Stimulated activated naive B cell treated with anti-CD40 and anti-IgM and Interleukin-4, amounts not matched to agents 10 μg/mL and 1 μg/mL and 100 μg/mL, for 72 hours (primary cell): ENCODE data around the gene RPL38.

ENCODE experiments used
- ATAC-seq, 2 donors: fragments of 150-1000 bp; cut with Tn5 transposase; replicated peaks; 2 replicates each; pipeline ENCODE4 v1.10.0; 2021; ENCODE audit warnings: moderate library complexity in 1 of 2
- DNase-seq: peaks from one replicate; pipeline ENCODE4 v3.0.0; 2021
- H3K27ac Mint-ChIP-seq: one replicate; pipeline ENCODE4 v1.8.0; 2022; ENCODE audit warnings: mild to moderate bottlenecking, mixed read lengths
- H3K27me3 Mint-ChIP-seq, 2 donors: one replicate each; pipeline ENCODE4 v1.8.0; 2022; ENCODE audit warnings: mixed read lengths in 2 of 2
- H3K36me3 Mint-ChIP-seq, 2 donors: one replicate each; pipeline ENCODE4 v1.8.0; 2022; ENCODE audit warnings: mixed read lengths in 2 of 2, mild to moderate bottlenecking in 1 of 2
- H3K4me1 Mint-ChIP-seq, 2 donors: one replicate each; pipeline ENCODE4 v1.8.0; 2022; ENCODE audit warnings: mixed read lengths in 2 of 2, mild to moderate bottlenecking in 1 of 2
- H3K4me3 Mint-ChIP-seq, 2 donors: one replicate each; pipeline ENCODE4 v1.8.0; 2022; ENCODE audit warnings: mild to moderate bottlenecking in 2 of 2, mixed read lengths in 2 of 2, moderate library complexity in 1 of 2
- H3K9me3 Mint-ChIP-seq, 2 donors: one replicate each; pipeline ENCODE4 v1.8.0; 2022; ENCODE audit warnings: mixed read lengths in 2 of 2, mild to moderate bottlenecking in 1 of 2

RPL38 gene

DNA sequence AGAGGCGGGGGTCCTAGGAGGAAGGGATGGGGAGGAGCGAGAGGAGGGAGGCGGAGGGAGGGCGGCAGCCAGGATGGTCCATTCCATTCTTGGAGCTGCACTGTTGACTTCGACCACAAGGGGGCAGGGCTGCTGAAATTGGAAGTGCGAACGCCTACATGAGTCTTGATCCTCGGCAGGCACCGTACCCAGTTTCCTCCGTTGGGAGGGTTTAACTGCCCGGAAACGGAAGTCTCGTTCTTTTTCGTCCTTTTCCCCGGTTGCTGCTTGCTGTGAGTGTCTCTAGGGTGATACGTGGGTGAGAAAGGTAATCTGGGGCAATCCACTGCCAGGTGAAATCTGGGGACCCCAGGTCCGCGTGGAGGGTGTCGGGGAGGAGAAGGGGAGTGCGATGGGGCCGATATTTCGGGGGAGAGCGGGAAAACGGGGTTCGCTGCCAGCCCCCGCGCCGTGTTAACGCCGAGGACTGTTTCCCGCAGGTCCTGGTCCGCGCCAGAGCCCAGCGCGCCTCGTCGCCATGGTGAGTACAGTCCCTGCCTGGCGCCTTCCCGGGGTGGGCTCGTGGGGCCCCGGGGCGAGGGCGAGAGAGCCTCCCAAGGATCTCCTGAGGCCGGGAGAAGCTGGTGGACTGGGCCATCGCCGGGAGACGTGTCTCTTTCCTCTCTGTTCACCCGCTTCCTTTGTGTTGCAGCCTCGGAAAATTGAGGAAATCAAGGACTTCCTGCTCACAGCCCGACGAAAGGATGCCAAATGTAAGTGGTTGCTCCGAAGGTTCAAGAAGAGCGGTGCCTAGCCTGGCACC is at the start of gene RPL38:
Gene RPL38, plus strand, starts transcription at position 240 of the 802 bp plus-strand sequence. Its CDS starts 278 bp downstream, at position 518.
- peak; percentile 83 to 88 for ATAC-seq

GRCh38 chr17:74153821-74154430 is 49.6 kb upstream of the RPL38 start:
- no peak overlapping the region for H3K4me3 Mint-ChIP-seq
- DNase-seq: no peak
- H3K4me1 Mint-ChIP-seq: no peaks in the 10 kb centered on the region
- no peaks in the 10 kb centered on the region for H3K36me3 Mint-ChIP-seq
- peaks cover 11 to 25% of the 10 kb centered on the region in 2 donors for H3K27me3 Mint-ChIP-seq
- no peak for ATAC-seq
- H3K9me3 Mint-ChIP-seq: no peaks in the 10 kb centered on the region
- no peak overlapping the region for H3K27ac Mint-ChIP-seq

More for the DNA sequence above, at the start of gene RPL38:
- Mint-ChIP-seq H3K9me3 (no peaks in the 10 kb centered on the region), H3K27ac (peak within 1 kb of the TSS; percentile 100), H3K36me3 (peaks cover 28 to 31% of the 10 kb centered on the region in 2 donors), H3K4me3 (peak within 1 kb of the TSS; percentile 100), H3K27me3 (peaks cover 21 to 30% of the 10 kb centered on the region in 2 donors), H3K4me1 (peaks cover 29 to 53% of the 10 kb centered on the region in 2 donors)
- peak; percentile 91 for DNase-seq

GRCh38 chr17:74156878-74157277 is 46.6 kb upstream of the RPL38 start:
- Mint-ChIP-seq H3K27me3 (peaks cover 24 to 25% of the 10 kb centered on the region in 2 donors), H3K36me3 (no peaks in the 10 kb centered on the region), H3K9me3 (no peaks in the 10 kb centered on the region), H3K4me3 (no peak overlapping the region), H3K27ac (no peak overlapping the region), H3K4me1 (no peaks in the 10 kb centered on the region)
- ATAC-seq: no peak
- DNase-seq: no peak

DNA sequence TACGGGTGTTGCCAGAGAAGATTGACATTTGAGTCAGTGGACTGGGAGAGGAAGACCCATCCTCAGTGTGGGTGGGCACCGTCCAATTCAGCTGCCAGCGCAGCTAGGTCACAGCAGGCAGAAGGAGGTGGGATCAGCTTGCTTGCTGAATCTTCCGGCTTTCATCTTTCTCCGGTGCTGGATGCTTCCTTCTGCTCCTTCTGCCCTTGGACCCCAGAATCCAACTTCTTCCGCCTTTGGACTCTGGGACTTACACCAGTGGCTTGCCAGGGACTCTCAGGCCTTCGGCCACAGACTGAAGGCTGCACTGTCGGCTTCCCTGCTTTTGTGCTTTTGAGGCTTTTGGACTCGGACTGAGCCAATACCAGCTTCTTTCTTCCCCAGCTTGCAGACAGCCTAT is 46.1 kb upstream of the RPL38 start:
- H3K36me3 Mint-ChIP-seq: no peaks in the 10 kb centered on the region
- H3K4me1 Mint-ChIP-seq: no peaks in the 10 kb centered on the region
- H3K27ac Mint-ChIP-seq: no peak overlapping the region
- DNase-seq: no peak
- H3K4me3 Mint-ChIP-seq: no peak overlapping the region
- ATAC-seq: no peak
- no peaks in the 10 kb centered on the region for H3K9me3 Mint-ChIP-seq
- H3K27me3 Mint-ChIP-seq: peaks cover 24 to 25% of the 10 kb centered on the region in 2 donors

DNA sequence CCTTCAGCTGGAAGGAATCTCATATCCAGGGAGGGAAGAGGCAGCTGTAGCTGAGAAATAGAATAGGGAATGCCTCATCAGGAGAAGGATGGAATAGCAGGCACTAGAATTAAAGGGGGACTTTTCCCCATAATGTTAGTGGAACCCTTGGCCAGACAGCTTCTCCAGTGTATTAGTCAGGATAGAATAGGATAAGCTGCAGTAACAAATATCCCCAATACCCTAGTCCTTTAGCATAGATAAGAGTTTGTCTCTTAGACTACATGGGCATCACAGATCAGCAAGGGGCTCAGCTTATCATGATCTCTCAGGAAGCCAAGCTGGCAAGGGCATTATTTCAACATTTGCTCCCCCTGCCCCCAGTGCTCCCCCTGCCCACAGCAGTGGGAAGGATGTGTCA is 44.7 kb upstream of the RPL38 start:
- ATAC-seq (no peak), DNase-seq (no peak)
- Mint-ChIP-seq H3K27ac (no peak overlapping the region), H3K36me3 (no peaks in the 10 kb centered on the region), H3K4me1 (no peaks in the 10 kb centered on the region), H3K9me3 (no peaks in the 10 kb centered on the region), H3K27me3 (peaks cover 24 to 25% of the 10 kb centered on the region in 2 donors), H3K4me3 (no peak overlapping the region)

DNA sequence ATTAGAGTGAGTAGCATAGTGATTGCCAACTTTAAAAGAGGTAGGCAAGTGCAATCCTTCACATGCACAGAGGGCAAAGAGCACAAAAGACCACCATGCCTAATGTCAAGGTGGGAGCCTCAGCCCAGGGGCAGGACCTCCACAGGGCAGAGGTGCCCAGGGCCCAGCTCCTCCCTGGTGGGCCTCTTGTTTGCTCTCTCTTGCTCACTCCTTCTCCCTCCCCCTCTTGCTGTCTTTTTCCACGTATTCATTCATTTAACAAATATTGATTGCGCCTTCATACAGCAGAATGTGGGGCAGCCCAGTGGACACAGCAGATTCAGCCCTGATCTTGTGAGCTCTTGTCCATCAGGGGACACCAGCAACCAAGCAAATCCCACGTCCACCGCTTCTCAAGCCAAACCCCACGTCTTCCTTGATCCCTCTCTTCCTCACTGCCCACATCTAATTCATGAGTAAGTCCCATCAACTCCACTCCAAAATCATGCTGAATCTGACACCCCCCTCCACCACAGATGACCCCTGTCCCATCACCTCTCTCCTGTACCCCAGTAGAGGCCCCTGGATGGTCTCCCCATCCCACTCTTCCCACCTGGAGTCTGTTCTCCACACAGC is 44.1 kb upstream of the RPL38 start:
- Mint-ChIP-seq H3K27me3 (peaks cover 24 to 25% of the 10 kb centered on the region in 2 donors), H3K9me3 (no peaks in the 10 kb centered on the region), H3K36me3 (no peaks in the 10 kb centered on the region), H3K4me3 (no peak overlapping the region), H3K4me1 (no peaks in the 10 kb centered on the region), H3K27ac (no peak overlapping the region)
- no peak for ATAC-seq
- DNase-seq: no peak

GRCh38 chr17:74160656-74161502 is 42.6 kb upstream of the RPL38 start:
- DNase-seq (no peak), ATAC-seq (no peak)
- Mint-ChIP-seq H3K27me3 (peaks cover 15 to 25% of the 10 kb centered on the region in 2 donors), H3K4me3 (no peak overlapping the region), H3K4me1 (no peaks in the 10 kb centered on the region), H3K27ac (no peak overlapping the region), H3K9me3 (no peaks in the 10 kb centered on the region), H3K36me3 (no peaks in the 10 kb centered on the region)

GRCh38 chr17:74161503-74161875 is 42.0 kb upstream of the RPL38 start:
- no peak overlapping the region for H3K4me3 Mint-ChIP-seq
- no peaks in the 10 kb centered on the region for H3K4me1 Mint-ChIP-seq
- DNase-seq: no peak
- no peak overlapping the region for H3K27ac Mint-ChIP-seq
- ATAC-seq: no peak
- H3K27me3 Mint-ChIP-seq: peaks cover 17 to 26% of the 10 kb centered on the region in 2 donors
- H3K36me3 Mint-ChIP-seq: no peaks in the 10 kb centered on the region
- H3K9me3 Mint-ChIP-seq: no peaks in the 10 kb centered on the region

DNA sequence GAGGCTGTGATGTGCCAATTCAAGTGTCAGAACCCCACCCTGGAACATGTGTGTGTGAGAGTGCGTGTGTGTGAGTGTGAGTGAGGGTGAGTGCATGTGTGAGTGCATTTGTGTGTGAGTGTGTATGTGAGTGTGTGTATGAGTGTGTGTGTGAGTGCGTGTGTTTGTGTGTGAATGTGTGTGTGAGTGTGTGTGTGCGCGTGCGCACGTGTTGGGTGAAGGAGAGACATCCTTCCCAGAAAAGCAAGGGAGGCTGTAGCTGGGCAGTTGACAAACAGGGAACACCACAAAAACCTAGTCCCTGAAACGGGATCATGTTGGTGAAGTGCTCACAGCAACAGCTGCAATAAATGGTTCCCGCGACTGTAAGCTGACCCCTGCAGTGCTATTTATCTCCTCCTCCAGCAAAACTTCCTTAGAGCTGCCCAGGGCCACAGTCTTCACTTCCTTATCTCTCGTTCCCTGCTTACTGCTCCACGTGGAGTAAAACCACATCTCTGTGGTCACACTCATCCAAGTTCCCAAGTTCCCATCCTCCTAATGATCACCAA is 40.1 kb upstream of the RPL38 start:
- Mint-ChIP-seq H3K36me3 (no peaks in the 10 kb centered on the region), H3K27ac (no peak overlapping the region), H3K4me1 (no peaks in the 10 kb centered on the region), H3K9me3 (no peaks in the 10 kb centered on the region), H3K27me3 (peaks cover 14 to 45% of the 10 kb centered on the region in 2 donors), H3K4me3 (no peak overlapping the region)
- ATAC-seq (no peak), DNase-seq (no peak)

- no peak overlapping the region for H3K4me3 Mint-ChIP-seq
- H3K27ac Mint-ChIP-seq: no peak overlapping the region
- DNase-seq (no peak), ATAC-seq (no peak)
- H3K9me3 Mint-ChIP-seq: no peaks in the 10 kb centered on the region
- H3K36me3 Mint-ChIP-seq: no peaks in the 10 kb centered on the region
- peaks cover 14 to 45% of the 10 kb centered on the region in 2 donors for H3K27me3 Mint-ChIP-seq
- no peaks in the 10 kb centered on the region for H3K4me1 Mint-ChIP-seq
Measured at GRCh38 chr17:74163836-74164235, 39.6 kb upstream of the RPL38 start.

- DNase-seq (no peak), ATAC-seq (no peak)
- Mint-ChIP-seq H3K4me1 (no peaks in the 10 kb centered on the region), H3K9me3 (no peaks in the 10 kb centered on the region), H3K27ac (no peak overlapping the region), H3K27me3 (peaks cover 16 to 45% of the 10 kb centered on the region in 2 donors), H3K36me3 (no peaks in the 10 kb centered on the region), H3K4me3 (no peak overlapping the region)
Measured at GRCh38 chr17:74164446-74165045, 38.9 kb upstream of the RPL38 start.

DNA sequence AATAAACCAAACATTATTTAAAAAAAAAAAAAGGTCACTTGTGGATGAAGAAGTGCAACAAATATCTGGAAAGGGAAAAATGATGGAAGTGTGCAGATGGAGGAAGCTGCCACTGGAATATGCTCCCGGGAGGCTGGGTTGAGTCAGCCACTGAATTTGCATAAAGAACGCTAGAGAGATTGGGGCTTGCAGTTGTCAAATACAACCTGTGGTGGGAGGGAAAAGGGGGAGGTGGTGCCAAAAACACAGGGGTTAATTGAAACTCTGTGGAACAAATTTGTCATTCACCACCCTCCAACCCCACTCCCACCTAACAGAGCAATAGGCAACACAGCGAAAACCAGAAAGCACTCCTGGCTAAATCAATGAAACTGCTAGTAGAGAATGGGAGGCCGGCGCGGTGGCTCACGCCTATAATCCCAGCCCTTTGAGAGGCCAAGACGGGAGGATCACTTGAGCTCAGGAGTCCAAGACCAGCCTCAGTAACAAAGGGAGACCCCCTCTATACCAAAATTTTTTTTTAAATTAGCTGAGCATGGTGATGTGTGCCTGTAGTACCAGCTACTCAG is 37.6 kb upstream of the RPL38 start:
- H3K27me3 Mint-ChIP-seq: peaks cover 15 to 45% of the 10 kb centered on the region in 2 donors
- H3K36me3 Mint-ChIP-seq: no peaks in the 10 kb centered on the region
- H3K4me1 Mint-ChIP-seq: no peaks in the 10 kb centered on the region
- no peak overlapping the region for H3K4me3 Mint-ChIP-seq
- H3K27ac Mint-ChIP-seq: no peak overlapping the region
- no peaks in the 10 kb centered on the region for H3K9me3 Mint-ChIP-seq
- ATAC-seq (no peak), DNase-seq (no peak)

DNA sequence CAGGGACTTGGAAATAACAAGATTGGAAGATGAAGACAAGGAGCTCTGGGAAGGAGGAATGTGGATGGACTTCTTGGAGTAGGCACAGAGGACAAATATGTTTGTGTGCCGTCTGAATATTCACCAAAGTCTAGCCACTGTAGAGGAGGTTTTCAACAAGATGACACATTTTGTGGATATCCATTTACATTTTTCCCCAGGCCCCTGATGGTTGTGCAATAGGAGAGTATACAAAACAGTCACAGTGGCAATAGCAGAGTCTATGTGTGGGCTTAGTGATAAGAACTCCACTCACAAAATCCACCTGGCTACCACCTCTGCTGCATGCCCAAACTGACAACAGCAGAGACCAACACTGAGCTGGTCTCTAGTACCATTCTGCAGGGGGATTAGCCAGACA is 32.6 kb upstream of the RPL38 start:
- Mint-ChIP-seq H3K36me3 (no peaks in the 10 kb centered on the region), H3K27ac (no peak overlapping the region), H3K4me3 (no peak overlapping the region), H3K9me3 (peaks cover 0 to 3% of the 10 kb centered on the region in 2 donors), H3K27me3 (peaks cover 15 to 58% of the 10 kb centered on the region in 2 donors), H3K4me1 (peaks cover 2 to 6% of the 10 kb centered on the region in 2 donors)
- ATAC-seq (no peak), DNase-seq (no peak)
